K562 (cell line): ENCODE measurements around the gene CDS2. TPM values are rescaled to one million over a fixed set of nuclear protein-coding genes. Genes with fewer than 3 reads are reported as not detected.
A peak's percentile ranks its signal among the peaks of the same experiment; 100 is the strongest.

ENCODE experiments used
- ATAC-seq: fragments of 200-7000 bp; cut with Tn5 transposase; 3 replicates; pipeline ENCODE4 v1.9.1; 2020; ENCODE audit warnings: moderate library complexity
- BruUV-seq: library from RNA; stranded (reverse); fragments of 400-500 nt; replicated peaks from 2 replicates; lab custom pipeline; 2021; lab: Mats Ljungman, UMichigan
- CTCF ChIA-PET: fragments of 300-600 bp; formaldehyde crosslinking; extraction: SDS; loops from one replicate; lab custom pipeline; 2021; ENCODE audit warnings: low intra/inter-chr PET ratio; lab: Yijun Ruan, JAX
- POLR2A ChIA-PET: fragments of 300-600, 350-650 bp; sonication (Branson Sonifier 250); formaldehyde crosslinking; extraction: SDS; loops from one replicate; lab custom pipeline; 2021; ENCODE audit warnings: antibody characterized with exemption, inconsistent platforms; lab: Yijun Ruan, JAX
- DNase-seq, 4 experiments: peaks; one replicate each; pipeline versions ENCODE4 v3.0.0 to v3.0.0-alpha.2; 2011 to 2018; ENCODE audit warnings: low spot score in 3 of 4, mixed read lengths in 3 of 4; ENCODE audit errors: extremely low read depth in 1 of 4
- FAIRE-seq: peaks from 2 replicates; lab custom pipeline; 2011; peaks lifted over from hg19 to GRCh38; lab: Jason Lieb, UNC
- H2AFZ ChIP-seq: 2 replicates; pipeline ENCODE4 v1.6.0; 2011; ENCODE audit warnings: low read depth, low read length, control low read depth, inconsistent platforms
- H3K27ac ChIP-seq: fragments of 200-600 bp; 3 replicates; pipeline ENCODE4 v1.8.0; 2011; ENCODE audit warnings: low read depth, mild to moderate bottlenecking, control low read depth, inconsistent platforms, low read length, moderate library complexity, mixed read lengths; ENCODE audit errors: extremely low read depth
- H3K27me3 ChIP-seq, 2 experiments: fragments of 300-600 bp in 1 of 2; 2 replicates in 1 of 2; 3 replicates in 1 of 2; pipeline versions ENCODE4 v1.6.0 to v1.8.0; 2011; ENCODE audit warnings: inconsistent platforms in 2 of 2, low read length in 2 of 2, mild to moderate bottlenecking in 1 of 2, mixed read lengths in 1 of 2, moderate library complexity in 1 of 2; ENCODE audit not compliant: control insufficient read depth in 2 of 2, insufficient read depth in 2 of 2
- H3K36me3 ChIP-seq: fragments of 300-600 bp; 3 replicates; pipeline ENCODE4 v1.8.0; 2011; ENCODE audit warnings: mild to moderate bottlenecking, low read length, inconsistent platforms; ENCODE audit not compliant: control insufficient read depth, insufficient read depth
- H3K4me1 ChIP-seq, 2 experiments: fragments of 200-600 bp in 1 of 2; replicated peaks in 1 of 2; 2 replicates in 1 of 2; 3 replicates in 1 of 2; pipeline versions ENCODE4 v1.5.1 to v1.8.0; 2011; ENCODE audit warnings: inconsistent platforms in 2 of 2, low read length in 2 of 2, mild to moderate bottlenecking in 1 of 2, mixed read lengths in 1 of 2, moderate library complexity in 1 of 2; ENCODE audit not compliant: control insufficient read depth in 2 of 2, insufficient read depth in 2 of 2
- H3K4me2 ChIP-seq: 2 replicates; pipeline ENCODE4 v1.6.1; 2011; ENCODE audit warnings: low read length, control low read depth, inconsistent platforms, mixed read lengths; ENCODE audit not compliant: insufficient read depth
- H3K4me3 ChIP-seq: fragments of 200-600 bp; sonication (generic), shearing (Covaris generic); 2 replicates; pipeline ENCODE4 v1.5.1; 2016; ENCODE audit warnings: control low read depth, inconsistent platforms
- H3K79me2 ChIP-seq: fragments of 200-600 bp; 3 replicates; pipeline ENCODE4 v1.8.0; 2011; ENCODE audit warnings: low read length, inconsistent platforms; ENCODE audit not compliant: control insufficient read depth, insufficient read depth
- H3K9ac ChIP-seq, 2 experiments: 2 replicates each; pipeline versions ENCODE4 v1.6.0 to v1.6.1; 2011; ENCODE audit warnings: low read depth in 2 of 2, low read length in 2 of 2, control low read depth in 1 of 2, inconsistent platforms in 1 of 2, mild to moderate bottlenecking in 1 of 2, mixed read lengths in 1 of 2; ENCODE audit not compliant: insufficient read depth in 1 of 2
- H3K9me1 ChIP-seq: one replicate; pipeline ENCODE4 v1.6.0; 2011; ENCODE audit warnings: inconsistent platforms, mild to moderate bottlenecking, low read length, moderate library complexity; ENCODE audit not compliant: control insufficient read depth, insufficient read depth
- H3K9me3 ChIP-seq: replicated peaks from 2 replicates; pipeline ENCODE4 v1.5.1; 2011; ENCODE audit warnings: low read depth, low read length, inconsistent platforms; ENCODE audit not compliant: control insufficient read depth, insufficient read depth
- H4K20me1 ChIP-seq: replicated peaks from 2 replicates; pipeline ENCODE4 v1.6.1; 2011; ENCODE audit warnings: low read length, inconsistent platforms, mixed read lengths; ENCODE audit not compliant: control insufficient read depth, insufficient read depth
- BRD4 ChIP-seq: fragments of 200-600 bp; sonication (generic); IDR thresholded peaks from 2 replicates; pipeline ENCODE4 v1.6.1; 2017; ENCODE audit warnings: inconsistent platforms
- C11orf30 ChIP-seq: fragments of 450-650 bp; IDR thresholded peaks from 2 replicates; pipeline ENCODE4 v1.6.1; 2016; ENCODE audit warnings: low read depth, mild to moderate bottlenecking
- MTA3 ChIP-seq: fragments of 450-650 bp; formaldehyde crosslinking; IDR thresholded peaks from 2 replicates; pipeline ENCODE4 v1.6.1; 2017; ENCODE audit warnings: mild to moderate bottlenecking, borderline replicate concordance
- NCOA6 ChIP-seq: fragments of 450-650 bp; IDR thresholded peaks from 2 replicates; pipeline ENCODE4 v1.6.1; 2017; ENCODE audit warnings: mild to moderate bottlenecking
- RNF219 ChIP-seq: fragments of 250-450 bp; sonication (Bioruptor Pico); IDR thresholded peaks from 2 replicates; pipeline ENCODE4 v1.5.0; 2022; ENCODE audit warnings: mild to moderate bottlenecking
- ZBTB5 ChIP-seq: fragments of 450-650 bp; IDR thresholded peaks from 2 replicates; pipeline ENCODE4 v1.6.1; 2017; ENCODE audit warnings: antibody characterized with exemption
- ZFP1 ChIP-seq: fragments of 450-650 bp; formaldehyde crosslinking; IDR thresholded peaks from 2 replicates; pipeline ENCODE4 v1.4.0; 2020; ENCODE audit warnings: mild to moderate bottlenecking, mixed read lengths
- ZNF764 ChIP-seq: fragments of 250-450 bp; sonication (Bioruptor Pico); IDR thresholded peaks from 2 replicates; pipeline ENCODE4 v1.4.0; 2020; ENCODE audit warnings: low read depth, mild to moderate bottlenecking, moderate library complexity
- WGBS: fragments of 100-300 bp; shearing (Covaris generic); methylation state at CpG from one replicate; pipeline ENCODE4 v1.1.6; 2016; ENCODE audit warnings: low coverage, mixed read lengths; ENCODE audit not compliant: insufficient coverage; ENCODE audit errors: missing lambda C conversion rate; 5-methylcytosine and 5-hydroxymethylcytosine counted together
- in situ Hi-C: fragments of 300-500 bp; cut with MboI; formaldehyde crosslinking; loops from 4 replicates; pipeline ENCODE4 v1.15.0; 2018; ENCODE audit warnings: inconsistent platforms, mixed read lengths
- intact Hi-C: fragments of 100-400 bp; cut with micrococcal nuclease; formaldehyde crosslinking; loops from 2 replicates; pipeline ENCODE4 v1.14.2; 2022
- polyA plus RNA-seq, 8 experiments: library from polyadenylated mRNA; depleted of rRNA in 4 of 8; stranded (reverse) in 5 of 8; unstranded in 3 of 8; fragments of >200 nt; fragmentation: Nextera tagmentation in 2 of 8; fragmentation: Illumina TruSeq in 1 of 8; extraction: Ambion mirVana in 2 of 8; extraction: Trizol in 1 of 8; gene quantifications; 2 replicates each; pipeline versions ENCODE4 v1.2.1 to v1.2.3, GENCODE V29; 2011 to 2014; ENCODE audit warnings: inconsistent platforms in 1 of 8, missing spikeins in 1 of 8
- total RNA-seq, 7 experiments: library from RNA; depleted of rRNA in 6 of 7; stranded (reverse); fragments of >200 nt in 6 of 7; fragmentation: Illumina TruSeq in 2 of 7; extraction: Trizol in 2 of 7; gene quantifications; 2 replicates each; pipeline versions ENCODE4 v1.2.1 to v1.2.3, GENCODE V29; 2011 to 2021; ENCODE audit warnings: low replicate concordance in 1 of 7
- TF ChIP-seq, protein P1 (sequence below): fragments of 450-650 bp; formaldehyde crosslinking; conservative IDR thresholded peaks from 2 replicates; pipeline ENCODE4 v1.4.0; 2022; ENCODE audit warnings: mild to moderate bottlenecking, missing genetic modification characterization
- TF ChIP-seq, protein P2 (sequence below), 2 experiments: fragments of 450-650 bp in 1 of 2; sonication (generic) in 1 of 2; formaldehyde crosslinking in 1 of 2; IDR thresholded peaks in 1 of 2; conservative IDR thresholded peaks in 1 of 2; 2 replicates each; pipeline versions ENCODE4 v1.6.1 to v1.8.1; 2016 to 2023; ENCODE audit warnings: mild to moderate bottlenecking in 2 of 2, moderate library complexity in 2 of 2, inconsistent platforms in 1 of 2, missing genetic modification reagents in 1 of 2

Gene CDS2
- total and polyA plus RNA-seq, 9 of the 15 experiments (the other 6 are each of a cell fraction or from before 2014, with no cell fraction given), result 6.4 to 46.4 (median 12.2) TPM

GRCh38 chr20:5156675-5157448 lies 30.1 kb downstream of the CDS2 start:
- H3K4me3 ChIP-seq, result no peak overlapping the region
- no TSS peak for BruUV-seq
- H3K4me2 ChIP-seq, result no peak overlapping the region
- ATAC-seq, result peak; percentile 40; the same call in 1 of the 3 replicates
- no peaks in the 10 kb centered on the region for H3K9me3 ChIP-seq
- POLR2A ChIA-PET, result interaction anchor here (0.8 to 1.5 kb wide), 3 partner anchors 10 to 530 kb away, joined by 3 to 4 read pairs (median 3); no protein-coding TSS in a partner anchor
- TF ChIP-seq ZFP1 (no peak), C11orf30 (no peak), RNF219 (CRISPR knock-in tag) (no peak), BRD4 (no peak), ZBTB5 (no peak), NCOA6 (no peak), ZNF764 (no peak), MTA3 (no peak)
- TF ChIP-seq, protein P1, sequence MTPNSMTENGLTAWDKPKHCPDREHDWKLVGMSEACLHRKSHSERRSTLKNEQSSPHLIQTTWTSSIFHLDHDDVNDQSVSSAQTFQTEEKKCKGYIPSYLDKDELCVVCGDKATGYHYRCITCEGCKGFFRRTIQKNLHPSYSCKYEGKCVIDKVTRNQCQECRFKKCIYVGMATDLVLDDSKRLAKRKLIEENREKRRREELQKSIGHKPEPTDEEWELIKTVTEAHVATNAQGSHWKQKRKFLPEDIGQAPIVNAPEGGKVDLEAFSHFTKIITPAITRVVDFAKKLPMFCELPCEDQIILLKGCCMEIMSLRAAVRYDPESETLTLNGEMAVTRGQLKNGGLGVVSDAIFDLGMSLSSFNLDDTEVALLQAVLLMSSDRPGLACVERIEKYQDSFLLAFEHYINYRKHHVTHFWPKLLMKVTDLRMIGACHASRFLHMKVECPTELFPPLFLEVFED (CRISPR knock-in tag), result no peak
- TF ChIP-seq, protein P2, sequence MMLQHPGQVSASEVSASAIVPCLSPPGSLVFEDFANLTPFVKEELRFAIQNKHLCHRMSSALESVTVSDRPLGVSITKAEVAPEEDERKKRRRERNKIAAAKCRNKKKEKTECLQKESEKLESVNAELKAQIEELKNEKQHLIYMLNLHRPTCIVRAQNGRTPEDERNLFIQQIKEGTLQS (IDR thresholded peaks at IDR 0.05), result no peak
- TF ChIP-seq, protein P2 (CRISPR knock-in tag; conservative IDR thresholded peaks at IDR 0.05), result no peak
- TF ChIP-seq, all 486 proteins: peak for 0
- Histone ChIP-seq H2AFZ (no peak overlapping the region), H3K27ac (no peak overlapping the region), H3K9me1 (no peaks in the 10 kb centered on the region), H3K27me3 (no peaks in the 10 kb centered on the region), H3K4me1 (no peaks in the 10 kb centered on the region; a peak in 1 of 5 replicates), H3K79me2 (peaks cover 18% of the 10 kb centered on the region), H3K36me3 (no peaks in the 10 kb centered on the region), H3K9ac (no peak overlapping the region), H4K20me1 (peaks cover 9% of the 10 kb centered on the region; the same call in 1 of the 2 replicates)
- FAIRE-seq, result no peak
- no peak for DNase-seq
- in situ Hi-C loops, result no loop called here
- intact Hi-C loops, result no loop called here
- WGBS, result 31% methylated on average over 2 of the region's 4 CpGs
- CTCF ChIA-PET, result no interaction called here
